Measurements from ENCODE around the gene JAKMIP1. TPM values are rescaled to one million over a fixed set of nuclear protein-coding genes. Genes with fewer than 3 reads are reported as not detected.

JAKMIP1 gene
- total RNA-seq, 1 experiment from 2014 or later = not detected

DNA sequence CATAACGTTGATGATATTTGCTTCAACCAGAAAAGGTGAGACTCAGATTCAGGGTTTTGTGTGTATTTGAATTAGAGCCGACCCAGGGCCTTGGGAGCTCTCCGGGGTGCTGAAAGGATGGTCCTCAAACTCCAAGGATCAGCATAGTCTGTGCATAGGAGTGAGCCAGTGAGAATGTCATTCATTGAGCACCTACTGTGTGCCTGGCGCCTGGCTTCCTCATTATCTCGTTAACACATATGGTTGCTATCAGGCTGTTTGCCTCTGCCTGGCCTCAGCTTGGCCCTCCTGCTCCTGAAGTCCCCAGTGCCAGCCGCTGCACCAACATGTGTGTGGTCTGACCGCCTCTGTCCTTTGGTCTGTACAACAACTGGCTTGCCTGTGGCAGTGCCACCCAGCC lies 25.1 kb upstream of the JAKMIP1 start:
- intact Hi-C loops (cut with micrococcal nuclease; ENCODE audit: unreplicated experiment) = no loop called here
- Histone ChIP-seq H3K27ac (ENCODE audit: low read length) (no peak overlapping the region), H3K27me3 (ENCODE audit: control insufficient read depth, insufficient read depth, low read length) (no peaks in the 10 kb centered on the region), H3K4me3 (ENCODE audit: low read depth in 2 of 2, low read length in 2 of 2) (no peak overlapping the region), H3K9me3 (ENCODE audit: control insufficient read depth, insufficient read depth, low read depth, low read length) (no peaks in the 10 kb centered on the region), H3K36me3 (ENCODE audit: control insufficient read depth, insufficient read depth, low read length) (no peaks in the 10 kb centered on the region), H3K4me1 (ENCODE audit: control insufficient read depth, insufficient read depth, low read length) (no peaks in the 10 kb centered on the region)
- TF ChIP-seq REST (IDR thresholded peaks at IDR 0.05; ENCODE audit: insufficient read depth in 1 of 2, low read depth in 2 of 2, low read length in 1 of 2) (peak; percentile 88), SIN3A (IDR thresholded peaks at IDR 0.05; ENCODE audit: borderline replicate concordance, insufficient read depth, low read depth, low read length) (no peak)
- no peak for ATAC-seq
- CTCF ChIA-PET = no interaction called here
- no TSS peak for BruUV-seq (replicated peaks)
- no peak for DNase-seq (ENCODE audit: low read depth, low spot score)
- POLR2A ChIA-PET = interaction anchor here (0.7 kb wide), 1 partner anchor 195 kb away, joined by 3 read pairs; no protein-coding TSS in a partner anchor
- in situ Hi-C loops (cut with HindIII; ENCODE audit: low pct_unique_long_range_greater_than_20kb, low sequenced_read_pairs) = no loop called here

DNA sequence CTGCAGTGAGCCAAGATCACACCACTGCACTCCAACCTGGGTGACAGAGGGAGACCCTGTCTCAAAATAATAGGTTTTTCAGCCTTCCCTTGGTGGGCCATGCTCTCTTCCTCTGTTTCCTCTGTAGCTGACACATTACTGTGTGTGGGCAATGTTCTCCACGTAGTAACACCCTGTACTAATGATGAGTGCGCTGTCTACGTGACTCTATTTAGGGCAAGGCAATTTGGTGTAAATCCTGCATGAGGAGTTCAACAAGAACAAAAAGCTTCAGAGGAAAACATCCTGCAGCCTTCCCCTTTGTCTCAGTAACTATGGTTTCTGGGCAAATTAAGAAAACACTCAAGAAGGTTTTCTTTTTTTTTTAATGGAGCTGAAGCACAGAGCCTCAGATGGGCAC lies 24.4 kb upstream of the JAKMIP1 start:
- TF ChIP-seq TCF7L2 (IDR thresholded peaks at IDR 0.05; ENCODE audit: low read depth, low read length) (no peak), SIN3A (IDR thresholded peaks at IDR 0.05; ENCODE audit: borderline replicate concordance, insufficient read depth, low read depth, low read length) (no peak), REST (IDR thresholded peaks at IDR 0.05; ENCODE audit: insufficient read depth in 1 of 2, low read depth in 2 of 2, low read length in 1 of 2) (no peak), POLR2AphosphoS5 (IDR thresholded peaks at IDR 0.05; ENCODE audit: low read depth, low read length) (no peak)
- TF ChIP-seq, protein P1, sequence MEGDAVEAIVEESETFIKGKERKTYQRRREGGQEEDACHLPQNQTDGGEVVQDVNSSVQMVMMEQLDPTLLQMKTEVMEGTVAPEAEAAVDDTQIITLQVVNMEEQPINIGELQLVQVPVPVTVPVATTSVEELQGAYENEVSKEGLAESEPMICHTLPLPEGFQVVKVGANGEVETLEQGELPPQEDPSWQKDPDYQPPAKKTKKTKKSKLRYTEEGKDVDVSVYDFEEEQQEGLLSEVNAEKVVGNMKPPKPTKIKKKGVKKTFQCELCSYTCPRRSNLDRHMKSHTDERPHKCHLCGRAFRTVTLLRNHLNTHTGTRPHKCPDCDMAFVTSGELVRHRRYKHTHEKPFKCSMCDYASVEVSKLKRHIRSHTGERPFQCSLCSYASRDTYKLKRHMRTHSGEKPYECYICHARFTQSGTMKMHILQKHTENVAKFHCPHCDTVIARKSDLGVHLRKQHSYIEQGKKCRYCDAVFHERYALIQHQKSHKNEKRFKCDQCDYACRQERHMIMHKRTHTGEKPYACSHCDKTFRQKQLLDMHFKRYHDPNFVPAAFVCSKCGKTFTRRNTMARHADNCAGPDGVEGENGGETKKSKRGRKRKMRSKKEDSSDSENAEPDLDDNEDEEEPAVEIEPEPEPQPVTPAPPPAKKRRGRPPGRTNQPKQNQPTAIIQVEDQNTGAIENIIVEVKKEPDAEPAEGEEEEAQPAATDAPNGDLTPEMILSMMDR (IDR thresholded peaks at IDR 0.05) = no peak
- no peak for DNase-seq (ENCODE audit: low read depth, low spot score)
- no peak overlapping the region for H3K27ac ChIP-seq (ENCODE audit: low read length)
- POLR2A ChIA-PET = interaction anchor here (0.7 kb wide), 1 partner anchor 196 kb away, joined by 3 read pairs; no protein-coding TSS in a partner anchor
- no peaks in the 10 kb centered on the region for H3K9me3 ChIP-seq (ENCODE audit: control insufficient read depth, insufficient read depth, low read depth, low read length)
- H3K36me3 ChIP-seq (ENCODE audit: control insufficient read depth, insufficient read depth, low read length) = no peaks in the 10 kb centered on the region
- ATAC-seq = no peak
- in situ Hi-C loops (cut with HindIII; ENCODE audit: low pct_unique_long_range_greater_than_20kb, low sequenced_read_pairs) (no loop called here), intact Hi-C loops (cut with micrococcal nuclease; ENCODE audit: unreplicated experiment) (no loop called here)
- CTCF ChIA-PET = no interaction called here
- BruUV-seq (replicated peaks) = no TSS peak
- H3K4me1 ChIP-seq (ENCODE audit: control insufficient read depth, insufficient read depth, low read length) = no peaks in the 10 kb centered on the region
- no peak overlapping the region for H3K4me3 ChIP-seq (ENCODE audit: low read depth in 2 of 2, low read length in 2 of 2)
- H3K27me3 ChIP-seq (ENCODE audit: control insufficient read depth, insufficient read depth, low read length) = peaks cover 5% of the 10 kb centered on the region; the same call in 1 of the 2 replicates
